ENCODE data around the gene SNX24.

The SNX24 gene

DNA sequence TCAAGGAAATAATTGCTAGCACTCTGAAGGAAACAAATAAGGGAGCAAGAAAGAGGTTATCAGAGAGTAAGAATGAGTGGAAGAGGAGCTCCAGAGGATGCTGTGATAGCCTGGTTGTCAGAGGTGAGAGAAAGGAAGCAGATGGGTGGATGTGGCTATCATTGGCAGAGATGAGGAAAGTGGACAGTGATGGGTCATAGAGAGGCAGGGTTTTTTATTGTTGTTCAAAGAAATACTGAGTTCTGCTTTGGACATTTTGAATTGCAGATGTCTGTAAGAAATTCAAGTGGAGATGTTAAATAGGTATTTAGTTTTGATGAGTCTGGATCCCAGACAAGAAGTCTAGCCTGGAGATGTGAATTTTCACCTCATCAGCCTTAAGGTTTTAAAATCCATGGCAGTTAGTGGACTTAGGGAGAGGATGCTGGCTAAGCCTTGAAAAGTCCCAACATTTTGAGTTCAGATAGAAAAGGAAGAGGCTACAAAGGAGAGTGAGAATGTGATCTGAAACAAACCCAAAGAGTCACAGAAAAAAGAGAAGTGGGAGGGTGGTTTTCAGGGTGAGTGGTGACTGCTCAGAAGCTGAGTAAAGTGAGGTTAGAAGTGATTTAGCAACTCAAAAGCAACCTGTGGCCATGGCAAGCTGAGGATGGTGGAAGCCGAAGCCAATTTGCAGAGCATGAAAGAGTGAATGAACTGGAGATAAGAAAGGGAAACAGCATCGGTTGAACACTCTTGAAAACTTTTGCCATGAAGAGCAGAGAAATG is 140.7 kb downstream of the SNX24 start:
- no peak overlapping the region for H3K4me3 ChIP-seq
- no peak overlapping the region for H3K27ac ChIP-seq

DNA sequence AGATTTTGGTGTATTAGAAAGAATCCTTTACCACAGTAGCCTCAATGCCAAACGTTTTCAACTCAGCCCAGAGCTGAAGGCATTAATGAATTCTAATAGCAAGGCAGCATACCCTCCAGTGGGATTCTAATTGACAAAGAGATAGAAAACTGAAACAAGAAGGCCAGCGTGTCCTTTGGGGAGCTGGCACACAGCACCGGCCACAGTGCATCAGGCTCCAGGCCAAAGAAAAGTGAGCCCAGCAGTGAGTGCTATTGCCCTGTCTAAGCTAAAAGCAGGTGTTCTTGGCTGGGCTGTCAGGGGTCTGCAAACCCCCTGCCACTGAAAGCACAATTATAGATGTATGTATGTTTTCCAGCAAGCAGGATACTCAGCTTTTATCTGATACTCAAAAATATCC is 150.7 kb downstream of the SNX24 start:
- H3K4me3 ChIP-seq: no peak overlapping the region
- no peak overlapping the region for H3K27ac ChIP-seq

DNA sequence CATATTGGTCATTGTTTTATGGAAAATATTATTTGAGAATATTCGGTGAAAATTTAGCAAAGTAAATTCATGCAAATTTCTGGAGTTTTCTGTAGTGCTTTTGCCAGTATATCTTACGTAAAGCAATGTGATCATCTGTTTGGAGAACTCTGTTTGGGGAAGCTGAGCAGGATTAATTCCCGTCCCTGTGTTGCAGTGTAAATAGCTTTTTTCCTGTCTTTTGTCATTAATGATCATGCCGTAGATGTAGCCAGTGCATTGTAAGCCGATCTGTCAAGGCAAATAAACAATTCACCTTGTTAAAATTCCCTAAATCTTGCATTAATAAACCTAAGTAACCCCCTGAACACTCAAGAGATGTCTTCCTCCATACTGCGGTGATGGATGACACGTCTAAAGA is 151.9 kb downstream of the SNX24 start:
- Histone ChIP-seq H3K4me3 (no peak overlapping the region), H3K27ac (no peak overlapping the region)

DNA sequence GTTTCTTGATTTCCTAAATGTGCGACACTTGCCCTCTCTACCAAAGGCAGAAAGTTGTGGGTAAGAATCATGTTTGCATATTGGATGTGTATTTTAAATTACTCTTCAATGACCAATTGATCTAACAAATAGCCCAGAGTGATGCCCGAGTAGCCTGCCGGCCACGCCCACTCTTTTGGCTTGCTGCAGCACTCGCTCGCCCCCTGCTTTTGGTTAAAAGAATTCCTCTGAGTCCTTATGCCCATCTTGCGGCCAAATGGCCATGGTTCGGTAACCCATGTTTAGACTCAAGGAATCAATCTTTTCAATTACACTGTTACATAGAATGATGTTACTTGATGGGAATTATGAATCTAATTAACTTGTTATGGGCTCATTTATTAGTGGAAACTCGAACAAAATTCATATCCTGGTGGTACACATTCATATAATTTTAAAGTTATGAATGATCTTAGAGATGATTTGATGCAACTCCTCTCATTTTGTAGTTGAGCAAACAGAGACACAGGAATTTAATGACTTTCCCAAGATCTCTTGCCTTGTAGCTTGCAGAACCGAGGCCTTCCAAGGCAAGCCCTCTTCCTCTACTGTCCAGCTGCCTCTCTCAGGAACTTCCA is 154.6 kb downstream of the SNX24 start:
- Histone ChIP-seq H3K27ac (no peak overlapping the region), H3K4me3 (no peak overlapping the region)

DNA sequence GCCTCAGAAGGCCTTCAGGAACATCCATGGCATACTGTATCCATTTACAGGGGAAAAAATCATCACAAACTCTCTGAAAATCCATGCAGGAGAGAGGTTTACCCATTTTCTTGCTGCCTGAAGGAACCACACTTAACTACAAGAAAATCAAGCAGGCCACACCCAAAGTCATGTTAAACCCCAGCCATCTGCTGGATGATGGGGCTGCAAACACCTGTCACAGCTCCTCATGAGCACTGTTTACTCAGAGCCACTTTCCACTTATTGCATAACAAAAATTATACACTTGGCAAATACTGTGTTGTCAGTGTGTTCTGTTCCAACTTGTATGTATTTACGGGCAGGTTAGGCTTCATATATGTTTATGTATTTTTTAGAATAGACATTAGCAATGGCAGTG is 155.3 kb downstream of the SNX24 start:
- H3K4me3 ChIP-seq: no peak overlapping the region
- H3K27ac ChIP-seq: no peak overlapping the region

DNA sequence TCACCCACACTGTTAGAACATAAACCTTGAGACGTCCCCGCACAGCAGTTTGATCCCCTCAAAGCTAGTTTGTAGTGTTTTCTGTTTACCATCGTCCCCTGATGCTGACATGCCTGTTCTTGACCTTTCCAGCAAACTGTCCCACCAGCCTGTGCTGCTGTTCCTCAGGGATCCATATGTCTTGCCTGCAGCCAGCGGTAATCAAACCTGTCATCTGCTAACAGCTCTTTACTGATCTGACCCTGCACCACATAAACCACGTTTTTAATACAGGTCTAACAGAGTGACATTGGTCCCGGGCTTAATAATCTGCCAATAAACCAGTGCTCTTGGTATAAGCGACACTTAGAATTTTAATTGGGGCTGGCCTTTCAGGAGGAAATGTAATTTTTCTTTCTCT is 156.4 kb downstream of the SNX24 start:
- Histone ChIP-seq H3K27ac (no peak overlapping the region), H3K4me3 (no peak overlapping the region)

DNA sequence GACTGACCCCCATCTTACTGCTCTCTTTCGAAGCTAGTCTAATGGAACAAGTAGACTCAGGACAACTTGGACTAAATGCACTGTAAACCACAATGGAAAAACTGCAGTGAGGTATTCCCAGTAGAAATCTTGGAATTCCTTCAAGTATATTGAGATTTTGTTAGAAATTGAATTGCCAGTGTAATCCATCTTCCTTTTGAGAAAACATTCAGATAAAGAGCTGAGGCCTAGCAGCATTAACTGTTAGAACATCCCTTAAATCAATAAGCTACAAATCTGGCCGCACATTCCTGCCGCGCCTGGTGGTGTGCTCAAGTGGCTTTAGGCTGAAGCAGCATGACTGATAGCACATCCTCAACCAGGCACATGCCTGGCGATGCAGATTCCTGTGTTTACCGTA is 161.8 kb downstream of the SNX24 start:
- Histone ChIP-seq H3K27ac (no peak overlapping the region), H3K4me3 (no peak overlapping the region)

DNA sequence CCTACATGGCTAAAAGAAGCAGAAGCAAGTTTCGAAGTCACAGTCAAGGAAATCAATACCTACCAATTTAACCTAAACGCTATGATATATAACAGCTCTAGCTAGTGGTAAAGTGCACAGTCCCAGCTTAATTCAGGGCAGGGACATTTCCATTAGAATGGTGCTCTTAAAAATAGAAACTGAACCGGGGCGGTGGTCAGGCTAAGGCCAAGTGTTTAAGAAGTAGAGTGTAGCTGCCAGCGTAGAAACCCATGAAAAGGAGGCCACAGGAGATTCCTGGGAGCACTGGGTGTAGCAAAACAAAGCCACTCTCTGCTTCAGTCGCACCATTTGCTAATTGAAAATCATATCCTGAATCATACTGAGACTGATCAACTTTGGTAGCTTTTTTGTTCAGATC is 162.3 kb downstream of the SNX24 start:
- Histone ChIP-seq H3K27ac (no peak overlapping the region), H3K4me3 (no peak overlapping the region)

DNA sequence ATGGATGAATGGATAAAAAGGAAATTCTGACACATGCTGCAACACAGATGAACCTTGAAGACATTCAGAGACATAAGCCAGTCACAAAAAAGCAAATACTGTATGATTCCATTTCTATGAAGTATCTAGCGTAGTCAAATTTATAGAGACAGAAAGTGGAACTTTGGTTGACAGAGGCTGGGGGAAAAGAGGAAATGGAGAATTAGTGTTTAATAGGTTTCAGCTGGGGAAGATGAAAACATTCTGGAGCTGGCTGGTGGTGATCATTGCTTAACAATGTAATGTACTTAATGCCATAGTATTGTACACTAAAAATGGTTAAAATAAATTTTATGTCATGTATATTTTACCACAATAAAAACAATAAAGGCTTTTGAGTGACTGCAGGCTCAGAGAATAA is 166.9 kb downstream of the SNX24 start:
- no peak overlapping the region for H3K4me3 ChIP-seq
- no peak overlapping the region for H3K27ac ChIP-seq

DNA sequence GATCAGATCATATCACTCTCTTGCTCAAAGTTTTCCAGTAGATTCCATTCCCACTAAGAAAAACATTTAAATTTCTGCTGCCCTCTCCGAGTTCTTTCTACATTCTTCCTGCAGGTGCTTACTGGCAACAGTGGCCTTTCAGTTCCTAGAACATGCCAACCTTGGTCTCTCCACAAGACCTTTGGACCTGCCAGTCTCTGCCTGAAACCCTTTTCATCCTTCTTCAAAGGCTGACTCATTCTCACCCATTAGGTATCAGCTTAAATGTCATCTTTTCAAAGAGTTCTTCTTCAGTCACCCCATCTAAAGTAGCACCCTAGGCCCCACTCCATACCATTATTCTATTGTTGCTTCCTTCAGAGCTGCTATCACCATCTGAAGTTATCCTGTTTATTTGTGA is 169.3 kb downstream of the SNX24 start:
- no peak overlapping the region for H3K4me3 ChIP-seq
- H3K27ac ChIP-seq: no peak overlapping the region

DNA sequence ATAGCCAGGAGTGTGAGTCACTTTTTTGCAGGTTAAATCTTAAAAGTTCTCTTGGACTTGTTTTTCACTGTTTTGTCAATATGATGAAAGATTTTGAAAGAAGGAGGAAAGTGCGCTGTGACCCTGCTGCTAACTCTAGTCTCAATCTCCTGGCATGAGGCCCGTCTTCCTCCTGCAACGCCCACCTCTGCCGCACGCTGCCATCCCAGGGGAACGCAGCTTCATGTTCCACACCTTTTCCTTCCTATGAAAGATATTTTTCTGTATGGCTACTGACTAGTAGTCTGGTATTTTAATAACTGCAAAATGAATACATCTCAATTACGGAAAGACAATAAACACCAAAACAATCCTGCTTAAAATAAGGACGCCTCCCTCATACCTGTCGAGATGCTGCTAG is 182.8 kb downstream of the SNX24 start:
- Histone ChIP-seq H3K27ac (no peak overlapping the region), H3K4me3 (no peak overlapping the region)

DNA sequence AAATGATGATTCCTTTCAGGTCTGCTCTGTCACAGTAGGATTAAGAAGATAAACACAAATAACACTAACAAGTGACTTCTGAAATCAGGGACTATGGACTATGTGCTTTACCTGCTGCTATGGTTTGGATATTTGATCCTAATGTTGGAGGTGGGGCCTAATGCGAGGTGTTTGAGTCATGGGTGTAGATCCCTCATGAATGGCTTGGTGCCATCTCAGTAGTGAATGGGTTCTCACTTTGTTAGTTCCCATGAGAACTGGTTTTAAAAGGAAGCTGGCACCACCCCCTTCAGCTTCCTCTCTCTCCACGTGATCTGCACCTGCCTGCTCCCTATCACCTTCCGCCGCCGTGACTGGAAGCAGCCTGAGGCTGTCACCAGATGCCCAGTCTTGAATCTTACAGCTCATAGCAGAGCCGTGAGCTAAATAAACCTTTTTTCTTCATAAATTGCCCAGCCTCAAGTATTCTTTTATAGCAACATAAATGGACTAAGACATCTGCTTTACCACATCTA is 187.8 kb downstream of the SNX24 start:
- no peak overlapping the region for H3K27ac ChIP-seq
- no peak overlapping the region for H3K4me3 ChIP-seq

DNA sequence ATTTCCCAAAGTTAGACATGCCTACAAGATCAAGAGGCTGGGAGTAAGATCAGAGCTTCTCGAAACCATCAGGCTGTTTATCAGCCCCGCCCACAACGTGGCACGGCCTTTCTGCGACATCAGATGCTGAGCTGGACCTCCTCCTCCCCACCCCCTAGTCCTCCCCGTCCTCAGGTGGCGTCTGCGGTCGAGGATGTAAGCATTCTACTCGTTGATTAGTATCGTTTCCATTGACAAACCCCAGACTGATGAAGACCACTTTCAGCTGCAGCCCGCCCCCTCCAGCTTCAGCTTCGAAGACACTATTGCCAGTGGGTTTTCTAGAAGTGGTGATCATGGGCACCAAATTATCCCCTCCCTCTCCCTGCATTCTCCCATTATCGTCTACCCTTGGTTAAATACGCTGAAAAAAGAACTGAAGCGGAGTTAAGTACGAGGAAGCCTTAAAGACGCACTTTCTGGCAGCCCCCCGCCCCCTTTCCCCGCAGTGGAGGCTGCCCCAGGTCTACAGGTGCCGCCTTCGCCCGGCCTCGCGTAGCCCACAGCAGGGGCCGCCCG is 190.0 kb downstream of the SNX24 start:
- peak overlapping the region; percentile 67 to 81 (median 76) for H3K4me3 ChIP-seq
- H3K27ac ChIP-seq: peak overlapping the region in 18 of 21 experiments; percentile 69 to 93 (median 84)

DNA sequence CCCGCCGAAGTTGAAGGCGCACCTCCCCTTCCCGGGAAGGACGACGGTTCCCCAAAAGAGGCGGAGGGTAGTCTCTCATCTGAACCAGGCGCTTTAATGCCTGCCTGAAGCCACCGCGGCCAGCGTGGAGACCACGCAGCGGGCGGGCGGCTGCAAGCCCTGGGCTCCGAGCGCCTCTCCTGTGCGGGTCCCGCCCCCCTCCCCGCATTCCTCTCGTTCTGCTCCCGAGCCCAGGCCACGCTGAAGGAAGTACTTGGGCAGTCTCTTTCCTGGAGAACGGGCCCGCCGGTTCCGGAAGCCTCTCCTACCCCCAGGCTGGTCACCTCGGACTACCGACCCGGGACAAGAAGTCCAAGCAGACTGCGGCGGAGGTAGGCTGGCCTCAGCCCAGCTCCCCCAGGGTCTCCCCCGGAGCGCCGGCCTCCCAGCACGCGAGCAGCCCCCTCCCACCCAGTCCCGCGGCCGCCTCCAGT is 190.5 kb downstream of the SNX24 start:
- peak overlapping the region in 20 of 21 experiments; percentile 69 to 93 (median 84) for H3K27ac ChIP-seq

DNA sequence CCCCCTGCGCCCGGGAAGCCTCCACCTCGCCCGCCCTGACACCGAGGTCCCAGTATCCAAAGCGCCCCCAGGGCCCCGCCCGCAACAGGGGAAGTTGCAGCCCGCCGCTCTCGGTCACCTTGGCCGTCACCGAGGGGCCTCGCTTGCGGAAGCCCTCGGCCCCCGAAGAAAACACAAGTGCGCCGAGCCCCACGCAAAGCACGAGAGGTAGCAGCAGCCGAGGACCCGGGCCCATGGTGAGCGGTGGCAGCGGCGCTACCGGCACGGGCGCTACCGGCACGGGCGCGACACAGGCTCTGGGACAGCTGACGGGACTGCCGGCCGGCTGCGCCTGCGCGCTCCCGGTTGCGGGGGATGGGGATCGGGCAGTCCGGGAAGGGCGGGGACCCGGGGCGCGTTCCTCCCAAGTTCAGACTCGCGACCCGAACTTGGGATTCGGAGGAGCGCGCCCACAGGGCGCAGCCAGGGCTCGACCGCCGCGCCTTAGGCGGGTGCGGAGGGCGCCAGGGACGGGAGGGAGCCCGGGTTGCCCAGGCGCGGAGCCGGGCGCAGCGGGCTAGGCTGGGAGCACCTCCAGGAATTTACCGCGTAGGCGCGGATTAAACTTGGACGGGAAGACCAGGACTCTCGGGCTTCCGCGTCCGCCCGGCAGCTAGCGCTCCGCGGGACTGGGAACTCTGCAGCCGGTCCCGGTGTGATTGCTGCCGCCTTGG is 191.1 kb downstream of the SNX24 start, which contains the start of gene PPIC:
TSS of gene PPIC (minus strand) at position 335 of the 713 bp plus-strand sequence. CDS start at position 235, 100 bp downstream.
- Histone ChIP-seq H3K4me3 (peak within 1 kb of the TSS; percentile 67 to 81 (median 76)), H3K27ac (peak within 1 kb of the TSS in 20 of 21 experiments; percentile 69 to 93 (median 84))

More for the DNA sequence above, 190.5 kb downstream of the SNX24 start:
- peak overlapping the region; percentile 67 to 81 (median 76) for H3K4me3 ChIP-seq

DNA sequence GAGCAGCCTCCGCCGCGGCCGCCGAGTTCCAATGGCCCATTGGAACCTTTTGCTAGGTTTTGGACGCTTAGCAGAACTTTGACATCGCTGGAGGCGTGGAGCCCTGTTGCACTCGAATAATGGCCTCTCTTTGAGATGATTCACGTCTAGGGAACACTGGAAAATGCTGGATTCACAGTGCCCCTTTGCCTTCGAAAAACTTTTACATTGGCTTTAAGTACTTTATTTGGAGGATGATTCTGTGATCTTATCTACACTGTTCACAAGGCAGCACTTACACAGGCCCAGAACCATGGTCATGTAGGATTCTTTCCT is 191.6 kb downstream of the SNX24 start:
- Histone ChIP-seq H3K27ac (peak overlapping the region in 20 of 21 experiments; percentile 69 to 93 (median 84)), H3K4me3 (peak overlapping the region; percentile 67 to 81 (median 76))

DNA sequence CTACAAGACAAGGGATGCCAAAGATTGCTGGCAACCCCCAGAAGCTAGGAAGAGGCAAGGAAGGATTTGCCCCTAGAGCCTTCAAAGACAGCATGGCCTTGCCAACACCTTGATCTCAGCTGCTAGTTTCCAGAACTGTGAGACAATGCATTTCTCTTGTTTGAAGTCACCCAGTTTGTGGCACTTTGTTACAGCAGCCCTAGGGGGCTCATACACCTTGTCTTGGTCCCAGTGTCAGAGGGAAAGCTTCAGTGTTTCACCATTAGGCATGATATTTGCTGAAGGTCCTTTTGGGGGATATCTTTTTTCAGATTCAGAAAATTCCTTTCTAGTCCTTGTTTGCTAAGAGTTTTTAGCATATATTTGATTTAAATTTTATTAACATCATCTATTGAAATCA is 194.3 kb downstream of the SNX24 start:
- H3K27ac ChIP-seq: no peak overlapping the region

DNA sequence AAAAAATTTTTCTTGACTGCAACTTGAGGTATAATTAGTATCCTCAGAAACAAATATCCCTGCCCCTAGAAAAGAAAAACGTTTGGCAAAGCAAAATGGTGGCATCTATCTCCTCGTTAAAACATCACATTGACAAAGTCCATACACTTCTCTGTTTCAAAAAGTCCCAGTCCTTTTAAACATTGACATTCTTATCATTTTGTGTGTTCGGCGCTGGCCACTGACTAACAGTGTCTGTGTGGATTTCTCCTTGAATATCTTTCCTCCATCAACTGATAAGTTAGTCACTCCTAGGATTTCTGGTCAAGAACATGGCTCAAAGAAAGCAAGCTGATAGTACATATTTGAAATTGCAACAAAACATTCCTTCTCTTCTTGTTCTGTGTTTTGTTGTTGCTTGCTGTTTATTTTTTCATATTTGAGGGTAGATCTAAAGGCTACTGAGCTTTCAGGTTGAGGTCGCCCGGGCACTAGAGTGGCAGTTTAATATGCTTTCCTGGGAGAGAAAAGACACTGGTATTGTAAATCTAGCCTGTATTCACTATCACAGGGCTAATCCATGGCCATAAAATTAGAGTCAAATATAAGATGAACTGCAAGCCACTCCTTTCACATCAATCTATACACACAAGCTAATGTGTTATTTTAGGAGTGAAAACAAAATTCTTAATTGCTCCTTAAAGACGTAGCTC is 199.7 kb downstream of the SNX24 start:
- H3K27ac ChIP-seq: no peak overlapping the region
- no peak overlapping the region for H3K4me3 ChIP-seq

More for the DNA sequence above, 194.3 kb downstream of the SNX24 start:
- H3K4me3 ChIP-seq: no peak overlapping the region

DNA sequence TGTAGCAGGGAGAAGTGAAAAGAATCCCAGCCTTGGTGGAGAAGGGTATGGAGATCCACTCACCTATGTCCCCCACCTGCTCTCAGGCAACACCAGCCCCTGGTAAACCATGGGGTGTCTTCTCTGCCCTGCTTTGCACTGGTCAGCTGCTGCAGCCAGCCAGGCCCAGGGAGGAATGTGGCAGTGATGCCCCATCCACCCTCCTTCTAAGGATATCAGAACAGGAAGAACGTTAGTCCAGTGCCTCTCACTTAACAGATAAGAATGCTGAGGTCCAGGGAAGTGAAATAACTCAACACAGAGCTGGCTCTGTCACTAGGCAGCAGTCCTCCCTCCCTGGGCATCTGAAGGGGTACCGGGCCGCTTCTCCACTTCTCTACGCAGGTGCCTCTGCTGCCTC is 200.8 kb downstream of the SNX24 start:
- Histone ChIP-seq H3K27ac (no peak overlapping the region), H3K4me3 (no peak overlapping the region)

DNA sequence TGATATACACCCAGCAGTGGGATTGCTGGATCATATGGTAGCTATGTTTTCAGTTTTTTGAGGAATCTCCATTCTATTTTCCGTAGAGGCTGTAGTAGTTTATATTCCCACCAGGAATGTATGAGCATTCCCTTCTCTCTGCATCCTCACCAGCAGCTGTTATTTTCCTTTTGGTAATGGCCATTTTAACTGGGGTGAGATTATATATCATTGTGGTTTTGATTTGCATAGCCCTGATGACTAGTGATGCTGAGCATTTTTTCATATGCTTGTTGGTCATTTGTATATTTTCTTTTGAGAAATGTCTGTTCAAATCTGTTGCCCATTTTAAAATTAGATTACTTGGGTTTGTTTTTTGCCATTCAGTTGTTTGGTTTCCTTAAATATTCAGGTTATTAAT is 202.3 kb downstream of the SNX24 start:
- Histone ChIP-seq H3K27ac (no peak overlapping the region), H3K4me3 (no peak overlapping the region)

Measured in skin epidermis (tissue), 12 donors.